GM19372 (cell line): Measurements from ENCODE around the gene IL1RAPL1.
"Not testable (repeated sequence)": the region's sequence is repeated elsewhere in the genome, so short reads cannot be mapped to it uniquely, and the experiment has no call there.

Experiments
- ATAC-seq: cut with Tn5 transposase; IDR thresholded peaks from one replicate; pipeline ENCODE4 v1.9.1; 2021; ENCODE audit warnings: mild to moderate bottlenecking, low read depth, moderate library complexity; ENCODE audit not compliant: unreplicated experiment

IL1RAPL1 gene

DNA sequence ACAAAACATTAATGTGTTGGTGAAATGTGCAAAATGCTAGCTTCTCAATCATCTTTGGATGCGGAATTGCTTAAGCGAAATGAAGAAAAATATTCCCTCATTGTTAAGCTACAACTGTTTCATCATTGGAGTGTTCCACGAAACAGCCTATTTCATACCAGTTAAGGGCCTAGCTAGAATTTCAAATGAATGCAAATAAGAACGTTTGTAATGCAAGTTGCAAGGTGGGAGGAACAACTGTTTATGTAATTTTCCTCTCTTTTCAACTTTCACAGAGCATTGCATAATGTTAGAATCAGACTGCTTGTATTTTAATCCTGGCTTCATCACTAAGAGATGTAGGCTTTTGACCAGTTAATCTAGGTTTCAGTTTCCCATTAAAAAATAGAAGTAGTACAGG lies 480.1 kb downstream of the IL1RAPL1 start:
- ATAC-seq, result no peak

DNA sequence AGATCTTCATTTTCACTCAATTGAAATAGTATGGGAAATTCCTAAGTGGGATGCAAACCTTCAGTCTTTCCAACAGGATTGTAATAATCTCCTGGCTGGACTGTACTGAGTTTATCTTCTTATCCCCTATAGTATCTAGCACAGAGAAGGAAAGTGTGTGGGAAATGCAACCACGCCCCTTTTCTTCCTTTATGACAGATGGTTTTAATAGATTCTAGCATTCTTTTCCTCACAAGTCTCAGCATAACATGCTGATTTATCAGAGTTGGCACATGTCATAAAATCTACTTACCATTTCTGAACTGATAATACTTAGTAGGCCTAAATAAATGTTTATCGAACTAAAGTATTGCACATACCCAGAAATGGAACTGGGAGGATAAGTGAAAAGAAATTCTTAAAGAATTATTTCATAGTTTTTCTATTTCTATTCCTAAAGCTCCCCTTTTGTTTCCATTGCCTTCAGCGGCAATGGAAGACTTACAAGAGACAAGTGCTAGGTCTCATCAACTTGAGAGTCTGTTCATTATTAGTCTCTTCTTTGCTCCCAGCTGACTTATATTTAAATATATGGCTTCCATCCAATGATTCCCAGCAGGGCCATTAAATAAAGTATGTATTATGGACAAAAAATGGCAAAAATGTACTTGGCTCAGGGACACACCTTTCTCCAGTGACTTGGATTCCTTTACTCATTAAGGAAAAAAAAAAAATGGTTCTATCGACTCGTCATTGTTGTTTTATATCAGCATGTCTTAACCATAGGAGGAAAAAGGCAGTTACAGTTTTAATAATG lies 484.5 kb downstream of the IL1RAPL1 start:
- ATAC-seq, result no peak

DNA sequence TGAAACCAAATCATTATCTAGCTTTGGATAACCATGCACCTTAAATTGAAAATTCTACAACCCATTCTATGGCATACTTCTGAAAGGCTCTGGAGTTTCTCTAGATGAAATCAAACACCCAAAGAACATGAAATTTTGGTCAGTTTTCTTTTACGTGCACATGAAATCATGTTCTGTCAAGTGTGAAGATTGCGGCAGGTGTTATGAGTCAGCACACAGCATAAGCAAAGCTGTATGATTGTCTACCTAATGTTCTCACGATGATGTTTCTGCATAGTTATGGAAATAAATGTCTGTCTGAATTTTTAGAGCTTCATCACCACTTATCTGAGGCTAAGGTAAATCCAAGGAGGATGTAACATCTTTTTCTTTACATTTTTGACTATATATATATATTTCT lies 495.3 kb downstream of the IL1RAPL1 start:
- ATAC-seq, result no peak

DNA sequence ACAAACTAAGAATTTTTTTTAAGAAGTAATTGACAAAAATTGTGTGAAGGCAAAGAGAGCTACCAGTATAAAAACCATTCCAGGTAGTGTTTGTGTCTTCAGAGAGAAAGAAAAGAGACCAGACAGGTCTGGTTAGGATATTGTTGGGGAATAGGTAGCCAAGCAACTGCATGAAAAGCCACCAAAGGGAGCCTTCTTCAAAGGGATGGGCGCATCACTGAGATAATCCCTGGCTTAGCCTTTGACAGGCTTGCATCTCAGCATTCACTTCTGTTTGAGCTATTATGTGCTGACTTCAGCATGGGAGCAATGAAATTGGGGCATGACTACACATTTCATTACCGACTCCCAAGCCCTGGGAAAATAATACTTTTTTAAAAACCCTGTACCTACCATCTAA lies 496.6 kb downstream of the IL1RAPL1 start:
- no peak for ATAC-seq

DNA sequence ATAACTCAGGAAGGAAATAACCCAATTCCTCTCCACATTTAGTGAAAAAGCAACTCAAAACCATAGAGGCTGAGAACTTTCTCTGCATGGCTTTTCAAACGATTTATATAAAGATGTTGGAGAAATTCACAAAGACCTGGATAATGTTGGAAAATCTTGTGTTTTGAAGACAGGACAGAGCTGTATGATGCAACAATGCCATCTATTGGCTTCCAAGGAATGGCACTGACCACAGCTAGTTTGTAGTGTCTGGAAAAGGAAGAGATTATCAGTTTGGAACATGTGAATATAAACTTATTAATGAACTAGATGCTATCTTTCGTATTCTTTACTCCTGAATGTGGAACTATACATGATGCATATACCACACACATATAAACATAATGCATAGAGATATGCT lies 503.6 kb downstream of the IL1RAPL1 start:
- no peak for ATAC-seq

DNA sequence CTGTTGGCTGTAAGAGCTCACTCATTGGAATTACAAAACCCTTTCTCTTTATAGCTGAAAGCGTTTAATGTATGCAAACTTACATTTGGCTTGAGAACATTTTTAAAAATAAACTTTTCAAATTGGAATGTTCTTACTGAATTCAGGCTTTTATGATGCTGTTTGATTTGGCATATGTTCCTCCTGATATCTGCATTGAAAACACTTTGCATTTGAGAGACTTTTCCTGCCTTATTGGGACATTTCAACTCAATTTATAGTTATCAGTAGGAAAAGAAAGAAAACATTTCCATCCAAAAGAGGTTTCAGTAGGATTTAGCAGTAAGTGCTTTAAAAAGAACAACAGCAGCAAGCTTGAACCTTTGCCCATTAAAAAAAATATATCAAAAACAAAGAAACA lies 520.0 kb downstream of the IL1RAPL1 start:
- ATAC-seq, result no peak

DNA sequence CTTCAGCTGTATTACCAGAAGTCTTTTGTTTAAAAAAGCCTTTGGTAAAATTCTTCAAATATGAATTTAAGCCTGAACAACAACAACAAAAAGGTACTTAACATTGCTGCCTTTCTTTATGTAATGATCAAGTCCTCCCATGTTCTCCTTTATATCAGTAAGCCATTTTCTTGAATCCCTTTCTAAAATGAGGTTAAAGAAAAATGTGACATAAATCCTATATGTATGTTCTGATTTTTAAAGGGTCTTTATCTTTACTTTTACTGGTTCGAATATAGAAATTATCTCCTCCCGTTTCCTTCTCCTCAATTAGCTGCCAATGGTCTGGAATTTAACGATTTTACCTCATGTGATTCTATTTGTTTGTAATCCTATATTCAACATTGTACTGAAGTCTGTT lies 522.8 kb downstream of the IL1RAPL1 start:
- ATAC-seq, result no peak

DNA sequence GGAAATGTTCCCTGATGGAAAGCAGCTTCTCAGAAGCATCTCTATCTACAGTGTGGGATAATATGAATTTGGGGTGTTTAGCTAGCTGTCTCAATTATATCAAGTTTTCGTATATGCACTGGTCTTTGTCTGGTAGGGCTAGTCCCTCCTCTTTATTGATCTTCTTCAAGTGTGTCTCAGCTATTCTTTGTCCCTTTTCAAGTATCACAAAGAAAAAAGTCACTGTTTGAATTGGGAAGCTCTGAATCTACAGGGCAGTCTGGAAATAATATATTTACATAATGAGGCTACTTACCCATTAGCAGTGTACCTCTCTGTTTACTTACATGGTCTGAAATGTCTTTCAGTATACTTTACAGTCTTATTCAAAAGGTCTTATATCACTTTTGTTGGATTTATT lies 526.0 kb downstream of the IL1RAPL1 start:
- no peak for ATAC-seq

DNA sequence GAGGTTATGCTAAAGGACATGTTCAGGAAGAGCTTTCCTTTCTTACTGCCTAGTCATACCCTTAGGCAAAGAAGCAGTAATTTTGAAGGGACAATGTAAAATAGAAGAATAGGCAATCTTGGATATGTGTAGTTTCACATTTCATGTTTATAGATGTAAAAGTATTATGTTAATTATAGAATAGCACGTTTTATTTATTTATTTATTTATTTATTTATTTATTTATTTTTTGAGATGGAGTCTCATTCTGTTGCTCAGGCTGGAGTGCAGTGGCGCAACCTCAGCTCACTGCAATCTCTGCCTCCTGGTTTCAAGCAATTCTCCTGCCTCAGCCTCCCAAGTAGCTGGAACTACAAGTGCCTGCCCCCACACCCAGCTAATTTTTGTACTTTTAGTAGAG lies 535.6 kb downstream of the IL1RAPL1 start:
- ATAC-seq, result not testable (repeated sequence)

DNA sequence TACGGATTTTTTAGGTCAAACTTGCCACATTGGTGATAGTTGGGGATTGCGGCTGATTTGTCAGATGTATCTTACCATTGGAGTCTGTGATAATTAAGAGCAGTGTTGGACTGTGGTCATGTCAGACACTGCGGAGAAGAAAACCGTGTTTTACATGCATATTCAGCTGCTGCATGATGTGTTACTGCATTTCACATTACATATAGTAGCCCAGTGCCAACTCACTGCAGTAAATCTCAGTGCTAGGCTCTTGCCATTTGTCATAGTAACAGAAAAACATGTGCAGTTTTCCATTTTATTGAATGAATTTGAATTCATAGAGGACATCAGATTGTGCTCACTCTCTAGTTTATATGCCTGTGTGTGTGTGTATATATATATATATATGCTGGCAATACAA lies 543.7 kb downstream of the IL1RAPL1 start:
- no peak for ATAC-seq

DNA sequence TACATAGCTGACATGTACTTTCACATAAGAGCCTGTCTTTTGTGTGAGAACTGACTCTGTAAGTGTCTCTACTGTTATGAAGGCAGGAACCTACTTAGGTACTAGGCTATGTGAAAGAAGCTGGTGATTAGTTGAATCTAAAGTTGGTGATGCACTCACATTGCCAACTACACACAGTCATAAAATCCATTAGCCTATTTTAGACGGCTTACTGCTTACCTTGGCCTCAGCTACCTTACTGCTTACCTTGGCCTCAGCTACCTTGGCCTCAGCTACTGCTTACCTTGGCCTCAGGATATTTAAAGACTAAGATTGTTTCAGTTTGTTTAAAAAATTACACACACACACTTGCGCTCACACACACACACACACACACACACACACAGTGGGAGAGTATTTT lies 549.7 kb downstream of the IL1RAPL1 start:
- no peak for ATAC-seq

DNA sequence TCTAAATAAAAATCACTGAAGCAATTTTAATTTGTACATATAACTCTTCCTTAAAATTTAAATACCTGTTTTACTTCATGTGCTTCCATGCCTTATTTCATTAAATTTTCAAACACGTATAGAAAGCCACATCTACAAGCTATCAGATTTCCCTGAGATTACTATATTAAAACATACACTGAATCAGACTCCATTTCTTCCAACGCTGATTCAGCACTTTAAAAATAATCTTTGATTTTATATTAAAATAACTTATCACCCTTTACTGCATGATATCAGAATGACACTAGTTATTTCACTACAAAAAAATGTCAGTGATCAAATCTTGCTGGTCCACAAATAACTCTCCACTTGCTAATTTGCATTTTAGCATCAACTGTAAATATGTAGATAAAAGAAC lies 550.8 kb downstream of the IL1RAPL1 start:
- ATAC-seq, result no peak

DNA sequence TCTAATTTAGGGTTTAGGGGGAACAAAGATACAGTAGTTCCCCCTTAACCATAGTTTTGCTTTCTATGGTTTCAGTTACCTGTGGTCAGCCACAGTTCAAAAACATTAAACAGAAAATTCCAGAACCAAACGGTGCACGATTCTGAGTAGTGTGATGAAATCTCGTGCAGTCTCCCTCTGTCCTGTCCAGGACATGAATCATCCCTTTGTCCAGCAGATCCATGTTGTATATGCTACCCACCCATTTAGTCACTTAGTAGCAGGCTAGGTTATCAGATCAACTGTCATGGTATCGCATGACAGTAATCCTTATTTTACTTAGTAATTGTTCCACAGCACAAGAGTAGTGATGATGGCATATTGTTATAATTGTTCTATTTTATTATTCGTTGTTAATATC lies 556.1 kb downstream of the IL1RAPL1 start:
- no peak for ATAC-seq

DNA sequence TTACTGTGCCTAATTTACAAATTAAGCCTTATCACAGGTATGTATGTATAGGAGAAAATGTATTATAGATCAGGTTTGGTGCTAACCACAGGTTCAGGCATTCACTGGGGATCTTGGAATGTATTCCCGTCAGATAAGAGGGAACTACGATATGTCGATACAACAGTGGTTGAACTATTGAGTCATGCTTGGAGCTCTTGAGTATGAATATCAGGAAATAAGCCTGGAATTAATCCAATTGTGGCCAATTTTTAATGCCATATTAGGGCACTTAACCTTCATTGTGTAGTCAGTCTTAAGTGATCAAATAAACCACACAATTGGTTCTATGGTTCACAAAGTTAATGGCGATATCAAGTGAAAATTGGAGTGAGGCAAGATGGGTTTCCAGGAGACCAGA lies 556.5 kb downstream of the IL1RAPL1 start:
- no peak for ATAC-seq

DNA sequence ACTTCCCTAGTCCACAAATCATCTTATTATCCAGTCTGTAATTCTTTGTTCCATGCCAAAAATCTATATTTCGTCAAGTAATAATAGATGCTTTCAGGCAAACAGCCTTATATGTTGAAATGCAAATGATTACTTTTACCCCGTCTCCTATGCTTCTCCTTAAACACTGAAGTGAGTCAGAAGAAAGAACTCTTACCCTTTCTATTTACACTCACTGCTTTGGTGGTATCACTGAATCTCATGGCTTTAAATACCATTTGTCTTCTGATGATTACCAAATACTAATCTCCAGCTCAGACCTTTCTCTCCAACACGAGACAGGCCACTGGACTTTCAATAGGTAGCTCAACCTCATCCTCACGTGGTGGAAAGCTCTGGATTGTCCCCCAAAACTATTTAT lies 558.1 kb downstream of the IL1RAPL1 start:
- no peak for ATAC-seq

DNA sequence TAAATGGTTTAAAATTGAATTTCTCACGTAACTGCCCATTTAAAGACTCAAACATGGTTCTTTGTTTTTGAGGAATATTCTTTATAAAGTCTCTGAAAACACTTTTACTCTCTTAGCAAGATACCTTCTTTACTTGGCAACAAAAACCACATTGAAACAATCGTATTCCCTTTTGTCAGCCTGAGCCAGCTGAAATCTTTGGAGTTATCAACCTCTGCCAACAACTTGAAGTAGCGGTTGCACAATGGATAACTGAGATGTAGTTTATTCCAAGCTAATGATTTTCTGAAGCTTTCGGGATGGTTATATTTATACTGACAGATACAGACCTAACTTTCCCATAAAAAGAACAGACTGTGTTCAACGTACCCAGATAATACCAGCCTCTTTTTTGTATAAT lies 561.3 kb downstream of the IL1RAPL1 start:
- no peak for ATAC-seq

DNA sequence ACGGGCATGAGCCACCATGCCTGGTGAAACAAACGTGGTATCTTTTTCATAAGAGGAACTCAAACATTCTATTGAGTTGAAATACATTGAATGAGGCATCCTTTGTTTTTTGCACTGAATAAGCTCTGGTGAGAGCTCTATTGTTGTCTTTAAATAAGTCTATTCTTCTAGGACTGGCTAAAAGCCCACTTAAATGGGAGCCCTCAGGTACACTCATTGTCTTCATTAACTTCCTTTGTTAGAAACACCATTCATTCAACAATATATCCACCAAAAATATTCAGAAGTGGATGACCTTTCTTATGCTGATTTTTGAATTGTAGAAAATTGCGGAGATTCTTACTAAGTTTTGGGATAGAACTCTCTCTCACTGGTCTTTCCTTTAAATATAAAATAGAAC lies 568.0 kb downstream of the IL1RAPL1 start:
- no peak for ATAC-seq

DNA sequence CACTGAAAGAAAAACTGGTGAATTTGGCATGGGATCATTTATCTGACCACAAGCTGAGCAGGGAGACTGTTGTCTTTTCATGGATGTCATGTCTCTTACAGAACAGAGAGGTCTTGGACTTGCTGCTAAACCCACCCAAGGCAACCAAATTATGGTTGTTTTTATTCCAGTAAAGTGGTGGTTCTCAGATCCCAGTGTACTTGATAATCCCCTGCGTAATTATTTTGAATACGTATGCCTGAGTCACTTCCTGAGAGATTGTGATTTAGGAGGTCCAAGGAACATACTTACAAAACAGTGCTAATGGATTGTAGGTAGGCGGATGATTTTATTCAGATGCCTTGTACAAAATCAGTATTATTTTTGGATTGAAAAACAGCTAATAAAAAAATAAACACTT lies 585.6 kb downstream of the IL1RAPL1 start:
- no peak for ATAC-seq

DNA sequence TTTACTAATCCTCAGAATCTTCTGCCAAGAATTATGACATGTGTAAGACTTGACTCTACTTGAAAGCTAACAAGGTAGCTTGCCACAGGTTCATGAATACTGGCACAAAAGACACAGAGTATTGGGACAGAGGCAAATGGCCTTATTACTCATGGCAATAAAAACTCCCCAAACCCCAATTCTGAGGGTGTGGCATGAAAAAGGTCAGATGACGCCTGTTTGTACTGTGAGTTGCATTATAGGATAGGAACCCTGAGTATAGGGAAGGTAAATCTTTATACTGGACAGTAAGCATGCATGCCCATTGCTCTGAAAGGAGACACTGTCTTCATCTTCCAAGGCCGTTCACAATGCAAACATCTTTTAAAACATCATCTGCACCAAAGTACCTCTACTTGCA lies 600.0 kb downstream of the IL1RAPL1 start:
- no peak for ATAC-seq

DNA sequence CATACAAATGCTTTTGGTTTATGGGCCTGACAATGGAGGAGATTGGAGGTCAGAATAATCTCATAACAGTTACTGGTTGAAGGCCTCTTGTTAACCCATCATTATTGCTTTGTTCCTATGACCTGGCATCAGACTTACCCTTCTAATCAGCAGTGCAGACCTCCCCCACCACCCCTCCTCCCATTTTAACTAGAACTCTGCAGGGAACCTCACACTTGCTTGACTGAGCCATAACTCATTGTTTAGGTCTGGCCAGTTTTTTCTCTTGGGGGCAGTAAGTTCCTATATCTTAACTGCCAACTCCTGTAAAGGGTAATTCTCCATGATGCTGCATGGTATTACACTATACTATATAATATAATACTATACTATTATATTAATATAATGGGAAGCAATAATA lies 609.3 kb downstream of the IL1RAPL1 start:
- ATAC-seq, result no peak

DNA sequence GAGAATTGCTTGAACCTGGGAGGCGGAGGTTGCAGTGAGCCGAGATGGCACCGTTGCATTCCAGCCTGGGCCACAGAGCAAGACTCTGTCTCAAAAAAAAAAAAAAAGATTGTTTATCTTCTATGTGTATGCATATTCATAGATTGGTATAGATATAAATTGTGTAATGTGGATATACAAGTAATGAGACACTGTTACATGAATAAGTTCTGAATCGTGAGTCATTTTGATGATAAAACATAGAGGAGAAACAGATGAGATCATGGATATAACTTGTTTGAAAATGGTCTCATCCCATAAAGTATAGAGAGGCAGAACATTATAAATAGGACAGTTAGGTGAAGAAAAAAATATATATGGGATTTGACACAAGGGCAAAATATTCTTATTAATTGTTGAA lies 628.0 kb downstream of the IL1RAPL1 start:
- ATAC-seq, result no peak

DNA sequence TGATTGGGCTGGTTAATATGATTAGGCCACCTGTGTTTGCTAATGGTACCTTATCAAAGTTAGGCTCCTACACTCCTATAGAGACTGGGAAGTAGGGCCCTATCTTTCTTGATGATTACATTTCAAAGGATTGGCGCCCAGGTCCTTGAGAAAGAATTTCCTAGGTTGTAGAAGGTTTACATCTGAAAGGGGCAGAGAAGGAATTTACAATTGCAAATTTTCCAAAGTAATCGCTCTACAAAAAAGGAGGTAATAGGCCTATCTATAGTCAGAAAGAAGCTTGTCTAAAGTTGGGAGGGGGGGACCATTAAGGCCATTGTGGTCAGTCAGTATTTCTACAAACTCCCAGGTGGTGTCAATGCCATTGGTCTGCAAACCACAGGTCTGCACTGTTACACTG lies 638.4 kb downstream of the IL1RAPL1 start:
- no peak for ATAC-seq

DNA sequence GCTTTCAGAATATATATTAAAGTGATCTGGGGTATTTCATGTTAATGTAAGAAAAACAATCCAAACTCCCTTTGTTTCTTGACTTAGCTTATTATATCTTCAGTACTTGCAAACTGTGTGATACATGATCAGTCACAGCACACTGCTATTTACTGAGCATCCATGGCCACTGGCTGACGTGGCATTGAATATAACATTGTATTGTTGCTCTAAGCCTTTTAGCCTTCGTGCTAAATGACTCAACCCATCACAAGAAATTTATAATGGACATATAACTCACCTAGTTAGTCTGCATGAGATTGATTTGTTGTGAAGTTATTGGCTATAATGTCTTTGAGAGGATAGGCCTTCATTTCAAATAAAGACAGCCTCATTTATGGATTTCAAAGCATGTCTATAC lies 642.6 kb downstream of the IL1RAPL1 start:
- ATAC-seq, result no peak
